GM15510 (cell line): ENCODE data around the gene GJC1.

ENCODE experiments used
- POLR2A ChIP-seq: IDR thresholded peaks from 3 replicates; pipeline ENCODE4 v1.6.1; 2011; ENCODE audit warnings: borderline replicate concordance; ENCODE audit not compliant: insufficient read length; ENCODE audit errors: extremely low read depth

The GJC1 gene

GRCh38 chr17:44765965-44766364 lies 64.1 kb downstream of the GJC1 start:
- TF ChIP-seq POLR2A: no peak

GRCh38 chr17:44763170-44763569 lies 66.9 kb downstream of the GJC1 start:
- no peak for TF ChIP-seq POLR2A

GRCh38 chr17:44761932-44762810 lies 67.9 kb downstream of the GJC1 start:
- TF ChIP-seq POLR2A: no peak

GRCh38 chr17:44760474-44761308 lies 69.4 kb downstream of the GJC1 start:
- no peak for TF ChIP-seq POLR2A

- TF ChIP-seq POLR2A: no peak
Observed at GRCh38 chr17:44759916-44760243, 70.2 kb downstream of the GJC1 start.

- no peak for TF ChIP-seq POLR2A
Observed at GRCh38 chr17:44759086-44759915, 70.8 kb downstream of the GJC1 start.

GRCh38 chr17:44758414-44759085 lies 71.5 kb downstream of the GJC1 start, which contains the start of gene ADAM11:
Gene ADAM11 (plus strand): TSS chr17:44758988. CDS start chr17:44759200, 212 bp downstream.
- TF ChIP-seq POLR2A: no peak

GRCh38 chr17:44757918-44758413 lies 72.1 kb downstream of the GJC1 start:
- no peak for TF ChIP-seq POLR2A

GRCh38 chr17:44757045-44757917 lies 72.8 kb downstream of the GJC1 start:
- no peak for TF ChIP-seq POLR2A

- TF ChIP-seq POLR2A: no peak
Observed at GRCh38 chr17:44754276-44754675, 75.8 kb downstream of the GJC1 start.

- no peak for TF ChIP-seq POLR2A
Observed at GRCh38 chr17:44752953-44753861, 76.9 kb downstream of the GJC1 start.

GRCh38 chr17:44751806-44752205 lies 78.3 kb downstream of the GJC1 start:
- no peak for TF ChIP-seq POLR2A
